ENCODE measurements around the gene KLHL15. TPM values are rescaled to one million over a fixed set of nuclear protein-coding genes. Genes with fewer than 3 reads are reported as not detected.

Gene KLHL15
- total RNA-seq, 1 donor from 2014 or later, result 16.3 TPM

DNA sequence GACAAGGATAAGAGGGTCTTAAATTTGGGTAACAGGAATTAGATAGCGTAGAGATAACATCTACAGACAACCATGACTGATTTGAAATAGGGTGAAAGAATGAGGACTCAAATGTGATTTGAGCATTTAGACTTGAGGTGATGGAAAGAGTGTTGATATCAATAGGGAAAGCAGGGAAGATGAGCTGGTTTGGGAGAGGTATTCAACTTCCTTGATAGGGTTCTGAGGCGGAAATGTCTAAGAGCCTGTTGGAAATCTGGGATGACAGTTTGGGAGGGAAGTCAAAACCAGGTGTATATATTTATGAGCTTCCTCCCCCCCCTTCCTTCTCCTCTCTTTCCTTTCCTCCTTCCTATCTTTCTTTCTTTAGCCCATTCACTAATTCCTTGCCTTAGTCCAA is 36.5 kb downstream of the KLHL15 start:
- H3K4me1 Mint-ChIP-seq (ENCODE audit: unreplicated experiment), result no peaks in the 10 kb centered on the region
- H3K27me3 Mint-ChIP-seq (ENCODE audit: unreplicated experiment), result no peaks in the 10 kb centered on the region
- no peak overlapping the region for H3K4me3 Mint-ChIP-seq (ENCODE audit: unreplicated experiment)
- DNase-seq (ENCODE audit: extremely low spot score, unreplicated experiment), result no peak
- peaks cover 55% of the 10 kb centered on the region for H3K36me3 Mint-ChIP-seq (ENCODE audit: unreplicated experiment)
- H3K9me3 Mint-ChIP-seq (ENCODE audit: unreplicated experiment), result no peaks in the 10 kb centered on the region
- TF ChIP-seq, protein P1, sequence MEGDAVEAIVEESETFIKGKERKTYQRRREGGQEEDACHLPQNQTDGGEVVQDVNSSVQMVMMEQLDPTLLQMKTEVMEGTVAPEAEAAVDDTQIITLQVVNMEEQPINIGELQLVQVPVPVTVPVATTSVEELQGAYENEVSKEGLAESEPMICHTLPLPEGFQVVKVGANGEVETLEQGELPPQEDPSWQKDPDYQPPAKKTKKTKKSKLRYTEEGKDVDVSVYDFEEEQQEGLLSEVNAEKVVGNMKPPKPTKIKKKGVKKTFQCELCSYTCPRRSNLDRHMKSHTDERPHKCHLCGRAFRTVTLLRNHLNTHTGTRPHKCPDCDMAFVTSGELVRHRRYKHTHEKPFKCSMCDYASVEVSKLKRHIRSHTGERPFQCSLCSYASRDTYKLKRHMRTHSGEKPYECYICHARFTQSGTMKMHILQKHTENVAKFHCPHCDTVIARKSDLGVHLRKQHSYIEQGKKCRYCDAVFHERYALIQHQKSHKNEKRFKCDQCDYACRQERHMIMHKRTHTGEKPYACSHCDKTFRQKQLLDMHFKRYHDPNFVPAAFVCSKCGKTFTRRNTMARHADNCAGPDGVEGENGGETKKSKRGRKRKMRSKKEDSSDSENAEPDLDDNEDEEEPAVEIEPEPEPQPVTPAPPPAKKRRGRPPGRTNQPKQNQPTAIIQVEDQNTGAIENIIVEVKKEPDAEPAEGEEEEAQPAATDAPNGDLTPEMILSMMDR (IDR thresholded peaks at IDR 0.05), result no peak
- H3K27ac Mint-ChIP-seq (ENCODE audit: unreplicated experiment), result no peak overlapping the region

DNA sequence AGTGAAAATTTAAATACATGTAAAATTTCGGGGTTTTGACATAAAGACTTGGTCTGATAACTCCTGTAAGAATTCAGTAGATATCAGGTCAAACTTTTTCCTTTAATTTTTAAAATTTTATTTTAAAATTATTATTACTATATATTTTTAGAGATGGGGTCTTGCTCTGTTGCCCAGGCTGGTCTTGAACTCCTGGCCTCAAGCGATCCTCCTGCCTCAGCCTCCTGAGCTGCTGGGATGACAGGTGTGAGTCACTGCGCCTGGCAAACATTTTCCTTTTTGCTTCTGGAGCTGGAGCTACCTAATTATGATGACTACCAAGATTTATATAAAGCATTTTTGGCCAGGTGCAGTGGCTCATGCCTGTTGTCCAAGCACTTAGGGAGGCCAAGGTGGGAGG is 37.3 kb downstream of the KLHL15 start:
- no peak for DNase-seq (ENCODE audit: extremely low spot score, unreplicated experiment)
- Mint-ChIP-seq H3K27me3 (ENCODE audit: unreplicated experiment) (no peaks in the 10 kb centered on the region), H3K36me3 (ENCODE audit: unreplicated experiment) (peaks cover 56% of the 10 kb centered on the region), H3K4me1 (ENCODE audit: unreplicated experiment) (no peaks in the 10 kb centered on the region), H3K27ac (ENCODE audit: unreplicated experiment) (no peak overlapping the region), H3K9me3 (ENCODE audit: unreplicated experiment) (no peaks in the 10 kb centered on the region), H3K4me3 (ENCODE audit: unreplicated experiment) (no peak overlapping the region)
- TF ChIP-seq, protein P1 (IDR thresholded peaks at IDR 0.05), result no peak

DNA sequence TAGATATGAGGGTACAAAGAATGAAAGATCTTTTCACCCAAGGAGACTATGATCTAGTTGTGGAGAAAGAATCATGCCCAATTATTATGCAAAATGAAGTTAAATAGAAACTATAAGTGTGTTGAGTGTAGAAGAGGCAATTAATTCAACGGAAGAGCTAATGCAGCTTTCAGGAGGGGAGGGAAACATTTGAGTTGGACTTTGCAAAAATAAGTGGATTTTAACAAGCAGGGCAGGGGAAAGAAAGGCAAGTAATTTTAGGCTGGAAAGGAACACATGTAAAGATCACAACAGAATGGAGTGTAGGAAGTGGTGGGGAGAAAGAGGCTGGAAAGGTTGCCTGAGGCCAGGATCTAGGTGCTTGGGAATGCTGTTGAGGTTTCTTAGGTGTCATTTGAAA is 44.1 kb downstream of the KLHL15 start:
- peaks cover 33% of the 10 kb centered on the region for H3K36me3 Mint-ChIP-seq (ENCODE audit: unreplicated experiment)
- H3K9me3 Mint-ChIP-seq (ENCODE audit: unreplicated experiment), result no peaks in the 10 kb centered on the region
- H3K27me3 Mint-ChIP-seq (ENCODE audit: unreplicated experiment), result no peaks in the 10 kb centered on the region
- H3K27ac Mint-ChIP-seq (ENCODE audit: unreplicated experiment), result no peak overlapping the region
- H3K4me1 Mint-ChIP-seq (ENCODE audit: unreplicated experiment), result peaks cover 24% of the 10 kb centered on the region
- no peak for DNase-seq (ENCODE audit: extremely low spot score, unreplicated experiment)
- H3K4me3 Mint-ChIP-seq (ENCODE audit: unreplicated experiment), result no peak overlapping the region
- TF ChIP-seq, protein P1 (IDR thresholded peaks at IDR 0.05), result no peak

DNA sequence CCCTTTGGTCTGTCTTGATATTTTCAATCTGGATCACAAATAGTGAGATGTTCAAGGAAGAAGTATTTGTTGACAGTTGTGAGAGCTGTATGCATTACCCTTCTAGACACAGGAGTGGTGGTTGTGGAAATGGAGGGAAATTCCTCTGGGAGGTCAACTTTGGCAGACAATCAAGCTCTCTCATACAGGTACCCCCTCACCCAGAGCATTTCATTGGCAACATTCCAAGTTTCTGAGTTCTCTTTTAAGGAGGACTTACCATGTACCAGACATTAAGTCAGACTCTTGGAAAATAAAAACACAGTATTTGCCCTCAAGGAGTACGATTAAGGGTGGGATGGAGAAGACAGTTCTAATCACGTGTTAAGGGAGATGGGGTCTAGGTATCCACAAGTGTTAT is 45.3 kb downstream of the KLHL15 start:
- Mint-ChIP-seq H3K4me3 (ENCODE audit: unreplicated experiment) (no peak overlapping the region), H3K4me1 (ENCODE audit: unreplicated experiment) (peaks cover 24% of the 10 kb centered on the region), H3K27me3 (ENCODE audit: unreplicated experiment) (no peaks in the 10 kb centered on the region), H3K9me3 (ENCODE audit: unreplicated experiment) (no peaks in the 10 kb centered on the region), H3K36me3 (ENCODE audit: unreplicated experiment) (peaks cover 23% of the 10 kb centered on the region), H3K27ac (ENCODE audit: unreplicated experiment) (no peak overlapping the region)
- TF ChIP-seq, protein P1 (IDR thresholded peaks at IDR 0.05), result no peak
- DNase-seq (ENCODE audit: extremely low spot score, unreplicated experiment), result no peak

DNA sequence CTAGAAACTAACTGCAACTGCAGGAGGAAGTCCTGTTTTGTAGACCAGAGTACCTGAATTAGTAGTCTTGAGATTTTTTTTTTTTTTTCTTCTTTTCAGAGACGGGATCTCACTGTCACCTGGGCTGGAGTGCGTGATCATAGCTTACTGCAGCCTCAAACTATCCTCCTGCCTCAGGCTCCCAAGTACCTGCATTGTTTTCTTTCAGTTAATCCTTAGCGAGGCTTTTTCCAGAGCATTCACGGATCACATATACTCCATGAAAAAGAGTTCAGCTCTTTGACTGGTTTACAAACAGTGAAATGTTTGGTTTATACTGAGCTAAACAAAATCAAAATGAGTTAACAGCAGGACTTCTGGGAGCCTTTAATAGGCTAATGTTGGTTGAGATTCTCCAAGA is 45.8 kb downstream of the KLHL15 start:
- H3K9me3 Mint-ChIP-seq (ENCODE audit: unreplicated experiment), result no peaks in the 10 kb centered on the region
- peaks cover 18% of the 10 kb centered on the region for H3K36me3 Mint-ChIP-seq (ENCODE audit: unreplicated experiment)
- H3K27me3 Mint-ChIP-seq (ENCODE audit: unreplicated experiment), result no peaks in the 10 kb centered on the region
- no peak overlapping the region for H3K4me3 Mint-ChIP-seq (ENCODE audit: unreplicated experiment)
- H3K27ac Mint-ChIP-seq (ENCODE audit: unreplicated experiment), result no peak overlapping the region
- TF ChIP-seq, protein P1 (IDR thresholded peaks at IDR 0.05), result no peak
- no peak for DNase-seq (ENCODE audit: extremely low spot score, unreplicated experiment)
- H3K4me1 Mint-ChIP-seq (ENCODE audit: unreplicated experiment), result peaks cover 24% of the 10 kb centered on the region
